OCI-LY1 (cell line): Measurements from ENCODE around the gene ABCC6.
"Not testable (repeated sequence)": the region's sequence is repeated elsewhere in the genome, so short reads cannot be mapped to it uniquely, and the experiment has no call there.

ENCODE experiments used
- EZH2 ChIP-seq: fragments of 200-600 bp; sonication (generic), shearing (Covaris generic); IDR thresholded peaks from 2 replicates; pipeline ENCODE4 v1.8.0; 2017; ENCODE audit warnings: borderline replicate concordance, mixed run types, mild to moderate bottlenecking, antibody characterized with exemption, low read length, moderate library complexity, mixed read lengths
- TF ChIP-seq, protein P1 (sequence below): fragments of 200-600 bp; sonication (generic), shearing (Covaris generic); IDR thresholded peaks from 2 replicates; pipeline ENCODE4 v1.5.1; 2017; ENCODE audit warnings: mild to moderate bottlenecking, antibody characterized with exemption, low read length, moderate library complexity, mixed read lengths

DNA sequence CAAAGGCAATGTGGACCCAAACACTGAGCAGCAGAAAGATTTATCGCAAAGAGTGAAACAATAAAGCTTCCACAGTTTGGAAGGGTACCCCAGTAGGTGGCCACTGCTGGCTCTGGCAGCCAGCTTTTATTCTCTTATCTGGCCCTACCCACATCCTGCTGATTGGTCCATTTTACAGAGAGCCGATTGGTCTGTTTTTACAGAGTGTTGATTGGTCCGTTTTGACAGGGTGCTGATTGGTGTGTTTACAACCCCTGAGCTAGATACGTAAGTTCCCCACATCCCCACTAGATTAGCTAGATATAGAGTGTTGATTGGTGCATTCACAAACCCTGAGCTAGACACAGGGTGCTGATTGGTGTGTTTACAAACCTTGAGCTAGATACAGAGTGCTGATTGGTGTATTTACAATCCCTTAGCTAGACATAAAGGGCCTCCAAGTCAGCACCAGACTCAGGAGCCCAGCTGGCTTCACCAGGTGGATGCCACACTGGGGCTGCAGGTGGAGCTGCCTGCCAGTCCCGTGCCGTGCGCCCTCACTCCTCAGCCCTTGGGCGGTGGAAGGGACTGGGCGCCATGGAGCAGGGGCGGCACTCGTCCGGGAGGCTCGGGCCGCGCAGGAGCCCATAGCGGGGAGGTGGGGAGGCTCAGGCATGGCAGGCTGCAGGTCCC lies 119.0 kb downstream of the ABCC6 start:
- TF ChIP-seq, protein P1, sequence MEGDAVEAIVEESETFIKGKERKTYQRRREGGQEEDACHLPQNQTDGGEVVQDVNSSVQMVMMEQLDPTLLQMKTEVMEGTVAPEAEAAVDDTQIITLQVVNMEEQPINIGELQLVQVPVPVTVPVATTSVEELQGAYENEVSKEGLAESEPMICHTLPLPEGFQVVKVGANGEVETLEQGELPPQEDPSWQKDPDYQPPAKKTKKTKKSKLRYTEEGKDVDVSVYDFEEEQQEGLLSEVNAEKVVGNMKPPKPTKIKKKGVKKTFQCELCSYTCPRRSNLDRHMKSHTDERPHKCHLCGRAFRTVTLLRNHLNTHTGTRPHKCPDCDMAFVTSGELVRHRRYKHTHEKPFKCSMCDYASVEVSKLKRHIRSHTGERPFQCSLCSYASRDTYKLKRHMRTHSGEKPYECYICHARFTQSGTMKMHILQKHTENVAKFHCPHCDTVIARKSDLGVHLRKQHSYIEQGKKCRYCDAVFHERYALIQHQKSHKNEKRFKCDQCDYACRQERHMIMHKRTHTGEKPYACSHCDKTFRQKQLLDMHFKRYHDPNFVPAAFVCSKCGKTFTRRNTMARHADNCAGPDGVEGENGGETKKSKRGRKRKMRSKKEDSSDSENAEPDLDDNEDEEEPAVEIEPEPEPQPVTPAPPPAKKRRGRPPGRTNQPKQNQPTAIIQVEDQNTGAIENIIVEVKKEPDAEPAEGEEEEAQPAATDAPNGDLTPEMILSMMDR = not testable (repeated sequence)
- TF ChIP-seq EZH2 = not testable (repeated sequence)
